Liver (tissue), 9 donors: Measurements from ENCODE around the gene MYMK. TPM values are rescaled to one million over a fixed set of nuclear protein-coding genes. Genes with fewer than 3 reads are reported as not detected.

Source experiments
- DNase-seq: peaks from one replicate; pipeline ENCODE4 v3.0.0-alpha.2; 2017; ENCODE audit warnings: low spot score
- H3K27ac ChIP-seq, 2 donors: one replicate each; pipeline ENCODE4 v1.7.0; 2013; ENCODE audit warnings: inconsistent platforms in 2 of 2, low read length in 2 of 2, control low read depth in 1 of 2, low read depth in 1 of 2, mild to moderate bottlenecking in 1 of 2
- H3K27me3 ChIP-seq, 4 donors: one replicate each; pipeline versions ENCODE4 v1.6.1 to v1.7.0; 2013; ENCODE audit warnings: low read length in 3 of 4, inconsistent platforms in 1 of 4, mild to moderate bottlenecking in 1 of 4, moderate library complexity in 1 of 4; ENCODE audit not compliant: control insufficient read depth in 4 of 4, insufficient read depth in 4 of 4
- H3K36me3 ChIP-seq, 4 donors: one replicate each; pipeline versions ENCODE4 v1.6.1 to v1.7.0; 2013; ENCODE audit warnings: low read length in 3 of 4, mild to moderate bottlenecking in 3 of 4, low read depth in 1 of 4, moderate library complexity in 1 of 4; ENCODE audit not compliant: control insufficient read depth in 4 of 4, insufficient read depth in 3 of 4
- H3K4me1 ChIP-seq, 4 donors: one replicate each; pipeline versions ENCODE4 v1.6.1 to v1.7.0; 2013; ENCODE audit warnings: low read length in 3 of 4, mild to moderate bottlenecking in 3 of 4, moderate library complexity in 1 of 4; ENCODE audit not compliant: control insufficient read depth in 4 of 4, insufficient read depth in 4 of 4
- H3K4me3 ChIP-seq, 3 donors: one replicate each; pipeline versions ENCODE4 v1.6.1 to v1.7.0; 2013; ENCODE audit warnings: low read length in 3 of 3, control low read depth in 1 of 3, low read depth in 1 of 3, mild to moderate bottlenecking in 1 of 3
- H3K9ac ChIP-seq, 2 donors: one replicate each; pipeline ENCODE4 v1.7.0; 2013; ENCODE audit warnings: low read length in 2 of 2, mild to moderate bottlenecking in 2 of 2, moderate library complexity in 2 of 2, control low read depth in 1 of 2, low read depth in 1 of 2
- H3K9me3 ChIP-seq, 4 donors: one replicate each; pipeline versions ENCODE4 v1.6.1 to v1.7.0; 2013; ENCODE audit warnings: low read length in 3 of 4; ENCODE audit not compliant: control insufficient read depth in 4 of 4
- EGR1 ChIP-seq, 2 donors: IDR thresholded peaks; 2 replicates each; pipeline ENCODE4 v1.6.1; 2016 to 2018; ENCODE audit warnings: antibody characterized with exemption in 2 of 2, low read depth in 2 of 2
- FOXA1 ChIP-seq: IDR thresholded peaks from 2 replicates; pipeline ENCODE4 v1.6.1; 2016; ENCODE audit warnings: antibody characterized with exemption
- FOXA2 ChIP-seq: IDR thresholded peaks from 2 replicates; pipeline ENCODE4 v1.6.1; 2016; ENCODE audit warnings: antibody characterized with exemption
- GABPA ChIP-seq, 2 donors: IDR thresholded peaks in 1 of 2; conservative IDR thresholded peaks in 1 of 2; 2 replicates each; pipeline ENCODE4 v1.6.1; 2016; ENCODE audit warnings: antibody characterized with exemption in 2 of 2, mild to moderate bottlenecking in 1 of 2, moderate library complexity in 1 of 2
- HNF4A ChIP-seq, 2 donors: conservative IDR thresholded peaks; 2 replicates each; pipeline ENCODE4 v1.6.1; 2016; ENCODE audit warnings: antibody characterized with exemption in 2 of 2, mild to moderate bottlenecking in 2 of 2
- HNF4G ChIP-seq: IDR thresholded peaks from 2 replicates; pipeline ENCODE4 v1.6.1; 2016; ENCODE audit warnings: antibody characterized with exemption
- JUND ChIP-seq, 2 donors: IDR thresholded peaks; 2 replicates each; pipeline ENCODE4 v1.6.1; 2016; ENCODE audit warnings: antibody characterized with exemption in 2 of 2
- NR2F2 ChIP-seq: IDR thresholded peaks from 2 replicates; pipeline ENCODE4 v1.6.1; 2016; ENCODE audit warnings: antibody characterized with exemption
- RAD21 ChIP-seq, 2 donors: IDR thresholded peaks; 2 replicates each; pipeline ENCODE4 v1.6.1; 2016; ENCODE audit warnings: antibody characterized with exemption in 2 of 2, mild to moderate bottlenecking in 2 of 2
- RXRA ChIP-seq, 2 donors: IDR thresholded peaks; 2 replicates each; pipeline ENCODE4 v1.6.1; 2017 to 2018; ENCODE audit warnings: antibody characterized with exemption in 2 of 2, mild to moderate bottlenecking in 1 of 2
- SP1 ChIP-seq: IDR thresholded peaks from 2 replicates; pipeline ENCODE4 v1.6.1; 2018; ENCODE audit warnings: antibody characterized with exemption, mild to moderate bottlenecking
- TAF1 ChIP-seq: conservative IDR thresholded peaks from 2 replicates; pipeline ENCODE4 v1.6.1; 2016; ENCODE audit warnings: antibody characterized with exemption, mild to moderate bottlenecking
- YY1 ChIP-seq: IDR thresholded peaks from 2 replicates; pipeline ENCODE4 v1.6.1; 2016; ENCODE audit warnings: antibody characterized with exemption, mild to moderate bottlenecking
- WGBS: extraction: QIAGEN DNeasy Blood & Tissue Kit; methylation state at CpG from one replicate; pipeline ENCODE4 v1.1.7; 2013; 5-methylcytosine and 5-hydroxymethylcytosine counted together
- polyA plus RNA-seq, 2 donors: library from polyadenylated mRNA; stranded (reverse) in 1 of 2; unstranded in 1 of 2; fragments of 200-250 nt in 1 of 2; fragments of >200 nt in 1 of 2; fragmentation: Nextera tagmentation in 1 of 2; extraction: Ambion mirVana in 1 of 2; gene quantifications; one replicate each; pipeline versions ENCODE4 v1.2.1 to v1.2.3, GENCODE V29; 2013 to 2015
- total RNA-seq, 2 donors: library from RNA; depleted of rRNA; stranded (reverse); fragments of >200 nt; gene quantifications; one replicate each; pipeline ENCODE4 v1.2.3, GENCODE V29; 2014
- TF ChIP-seq, protein P1 (sequence below): IDR thresholded peaks from 2 replicates; pipeline ENCODE4 v1.6.1; 2016; ENCODE audit warnings: antibody characterized with exemption, mild to moderate bottlenecking
- TF ChIP-seq, protein P2 (sequence below): IDR thresholded peaks from 2 replicates; pipeline ENCODE4 v1.6.1; 2016; ENCODE audit warnings: antibody characterized with exemption
- TF ChIP-seq, protein P3 (sequence below): IDR thresholded peaks from 2 replicates; pipeline ENCODE4 v1.6.1; 2016; ENCODE audit warnings: antibody characterized with exemption
- TF ChIP-seq, protein P4 (sequence below): IDR thresholded peaks from 2 replicates; pipeline ENCODE4 v1.6.1; 2016; ENCODE audit warnings: antibody characterized with exemption
- TF ChIP-seq, protein P5 (sequence below): fragments of 150-350 bp; IDR thresholded peaks from 2 replicates; pipeline ENCODE4 v1.5.1; 2017; ENCODE audit warnings: improper control_type of control experiment, low read depth, low read length; ENCODE audit not compliant: missing input control
- donor health status: healthy.
- donor health status: healthy.
- donor health status: healthy.
- donor health status: healthy.
- donor health status: healthy.

The MYMK gene
- total and polyA plus RNA-seq, 4 donors: not detected

DNA sequence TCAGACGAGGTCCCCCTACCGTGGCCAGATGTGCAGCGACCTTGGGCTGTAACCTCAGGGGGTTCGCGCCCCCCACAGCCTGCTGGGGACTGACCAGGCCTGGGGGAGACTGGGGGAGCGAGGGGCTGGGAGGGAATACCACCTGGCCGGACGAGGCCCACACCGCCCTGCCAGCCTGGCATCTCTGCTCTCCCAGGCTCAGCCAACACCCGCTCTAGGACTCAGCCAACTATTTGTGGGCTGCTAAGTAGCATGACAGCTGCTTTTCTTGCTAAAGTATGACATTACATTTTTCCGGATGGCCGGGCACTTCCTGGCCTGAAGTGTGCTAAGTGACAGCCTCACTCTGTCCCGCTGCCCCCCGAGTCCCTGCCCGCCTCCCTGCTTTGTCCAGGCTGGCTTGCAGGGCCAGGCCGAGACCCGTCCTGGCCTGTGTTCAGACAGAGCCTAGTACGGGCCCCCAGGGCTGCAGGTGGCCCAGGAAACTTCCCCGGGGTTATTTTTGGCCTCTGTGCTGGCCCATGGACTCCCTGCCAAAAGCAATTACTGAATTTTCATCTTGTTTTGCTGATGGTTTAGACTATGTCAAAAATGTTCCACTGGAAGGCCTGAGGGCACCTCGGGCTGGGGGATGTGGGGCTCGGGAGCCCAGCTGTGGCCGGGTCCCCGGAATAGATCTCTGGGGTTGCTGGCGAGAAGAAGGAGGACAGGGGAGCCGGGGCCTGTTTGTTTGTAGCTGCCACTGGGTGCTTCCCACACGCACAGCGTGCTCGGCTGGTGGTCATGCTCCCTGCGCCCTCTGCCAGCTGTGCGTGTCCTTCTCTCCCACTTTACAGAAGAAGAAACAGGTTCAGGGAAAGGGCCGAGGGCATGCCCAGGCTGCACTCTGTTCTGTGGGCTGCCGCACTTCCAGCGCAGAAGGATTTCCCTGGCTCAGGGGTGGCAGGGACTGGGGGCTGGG, 32.4 kb downstream of the MYMK start:
- 81% methylated on average over 33 of the region's 33 CpGs for WGBS
- TF ChIP-seq TAF1 (no peak), RXRA (IDR thresholded peaks at IDR 0.05) (no peak), FOXA1 (no peak), RAD21 (IDR thresholded peaks at IDR 0.05) (no peak), GABPA (IDR thresholded peaks at IDR 0.05 in 1 of 2, conservative IDR thresholded peaks at IDR 0.05 in 1 of 2) (no peak), EGR1 (IDR thresholded peaks at IDR 0.05; ENCODE audit: low read depth in 2 of 2) (no peak), FOXA2 (no peak), JUND (IDR thresholded peaks at IDR 0.05) (no peak), SP1 (no peak), NR2F2 (no peak), HNF4G (no peak), HNF4A (conservative IDR thresholded peaks at IDR 0.05) (no peak), YY1 (no peak)
- TF ChIP-seq, protein P1, sequence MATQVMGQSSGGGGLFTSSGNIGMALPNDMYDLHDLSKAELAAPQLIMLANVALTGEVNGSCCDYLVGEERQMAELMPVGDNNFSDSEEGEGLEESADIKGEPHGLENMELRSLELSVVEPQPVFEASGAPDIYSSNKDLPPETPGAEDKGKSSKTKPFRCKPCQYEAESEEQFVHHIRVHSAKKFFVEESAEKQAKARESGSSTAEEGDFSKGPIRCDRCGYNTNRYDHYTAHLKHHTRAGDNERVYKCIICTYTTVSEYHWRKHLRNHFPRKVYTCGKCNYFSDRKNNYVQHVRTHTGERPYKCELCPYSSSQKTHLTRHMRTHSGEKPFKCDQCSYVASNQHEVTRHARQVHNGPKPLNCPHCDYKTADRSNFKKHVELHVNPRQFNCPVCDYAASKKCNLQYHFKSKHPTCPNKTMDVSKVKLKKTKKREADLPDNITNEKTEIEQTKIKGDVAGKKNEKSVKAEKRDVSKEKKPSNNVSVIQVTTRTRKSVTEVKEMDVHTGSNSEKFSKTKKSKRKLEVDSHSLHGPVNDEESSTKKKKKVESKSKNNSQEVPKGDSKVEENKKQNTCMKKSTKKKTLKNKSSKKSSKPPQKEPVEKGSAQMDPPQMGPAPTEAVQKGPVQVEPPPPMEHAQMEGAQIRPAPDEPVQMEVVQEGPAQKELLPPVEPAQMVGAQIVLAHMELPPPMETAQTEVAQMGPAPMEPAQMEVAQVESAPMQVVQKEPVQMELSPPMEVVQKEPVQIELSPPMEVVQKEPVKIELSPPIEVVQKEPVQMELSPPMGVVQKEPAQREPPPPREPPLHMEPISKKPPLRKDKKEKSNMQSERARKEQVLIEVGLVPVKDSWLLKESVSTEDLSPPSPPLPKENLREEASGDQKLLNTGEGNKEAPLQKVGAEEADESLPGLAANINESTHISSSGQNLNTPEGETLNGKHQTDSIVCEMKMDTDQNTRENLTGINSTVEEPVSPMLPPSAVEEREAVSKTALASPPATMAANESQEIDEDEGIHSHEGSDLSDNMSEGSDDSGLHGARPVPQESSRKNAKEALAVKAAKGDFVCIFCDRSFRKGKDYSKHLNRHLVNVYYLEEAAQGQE: no peak
- TF ChIP-seq, protein P2, sequence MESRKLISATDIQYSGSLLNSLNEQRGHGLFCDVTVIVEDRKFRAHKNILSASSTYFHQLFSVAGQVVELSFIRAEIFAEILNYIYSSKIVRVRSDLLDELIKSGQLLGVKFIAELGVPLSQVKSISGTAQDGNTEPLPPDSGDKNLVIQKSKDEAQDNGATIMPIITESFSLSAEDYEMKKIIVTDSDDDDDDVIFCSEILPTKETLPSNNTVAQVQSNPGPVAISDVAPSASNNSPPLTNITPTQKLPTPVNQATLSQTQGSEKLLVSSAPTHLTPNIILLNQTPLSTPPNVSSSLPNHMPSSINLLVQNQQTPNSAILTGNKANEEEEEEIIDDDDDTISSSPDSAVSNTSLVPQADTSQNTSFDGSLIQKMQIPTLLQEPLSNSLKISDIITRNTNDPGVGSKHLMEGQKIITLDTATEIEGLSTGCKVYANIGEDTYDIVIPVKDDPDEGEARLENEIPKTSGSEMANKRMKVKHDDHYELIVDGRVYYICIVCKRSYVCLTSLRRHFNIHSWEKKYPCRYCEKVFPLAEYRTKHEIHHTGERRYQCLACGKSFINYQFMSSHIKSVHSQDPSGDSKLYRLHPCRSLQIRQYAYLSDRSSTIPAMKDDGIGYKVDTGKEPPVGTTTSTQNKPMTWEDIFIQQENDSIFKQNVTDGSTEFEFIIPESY: no peak
- TF ChIP-seq, protein P3, sequence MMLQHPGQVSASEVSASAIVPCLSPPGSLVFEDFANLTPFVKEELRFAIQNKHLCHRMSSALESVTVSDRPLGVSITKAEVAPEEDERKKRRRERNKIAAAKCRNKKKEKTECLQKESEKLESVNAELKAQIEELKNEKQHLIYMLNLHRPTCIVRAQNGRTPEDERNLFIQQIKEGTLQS: no peak
- TF ChIP-seq, protein P4, sequence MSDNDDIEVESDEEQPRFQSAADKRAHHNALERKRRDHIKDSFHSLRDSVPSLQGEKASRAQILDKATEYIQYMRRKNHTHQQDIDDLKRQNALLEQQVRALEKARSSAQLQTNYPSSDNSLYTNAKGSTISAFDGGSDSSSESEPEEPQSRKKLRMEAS: no peak
- Histone ChIP-seq H3K9ac (no peak overlapping the region), H3K27ac (peak overlapping the region in 1 of 2 donors; percentile 29), H3K4me3 (no peak overlapping the region), H3K9me3 (no peaks in the 10 kb centered on the region), H3K36me3 (no peaks in the 10 kb centered on the region), H3K4me1 (peaks cover 0 to under 1% (median 0%) of the 10 kb centered on the region in 4 donors), H3K27me3 (no peaks in the 10 kb centered on the region)
- no peak for DNase-seq

DNA sequence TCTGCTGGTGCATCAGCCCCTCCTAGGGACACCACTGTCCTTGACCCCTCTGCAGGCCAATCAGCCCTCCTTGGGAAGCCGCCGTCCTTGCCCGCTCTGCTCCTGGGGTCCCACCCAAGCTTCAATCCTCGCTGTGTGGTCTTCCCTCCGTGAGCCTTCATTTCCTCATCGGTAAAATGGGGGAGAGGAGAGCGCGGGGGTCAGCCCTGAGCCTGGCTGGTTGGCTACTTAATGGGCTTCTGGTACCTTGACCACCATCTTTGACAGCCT, 33.2 kb downstream of the MYMK start:
- Histone ChIP-seq H3K4me1 (no peaks in the 10 kb centered on the region), H3K9ac (no peak overlapping the region), H3K27me3 (no peaks in the 10 kb centered on the region), H3K9me3 (no peaks in the 10 kb centered on the region), H3K36me3 (no peaks in the 10 kb centered on the region), H3K27ac (no peak overlapping the region), H3K4me3 (no peak overlapping the region)
- 88% methylated on average over 8 of the region's 8 CpGs for WGBS
- DNase-seq: no peak
- TF ChIP-seq, protein P3: no peak
- TF ChIP-seq HNF4A (conservative IDR thresholded peaks at IDR 0.05) (no peak), YY1 (no peak), FOXA2 (no peak), EGR1 (IDR thresholded peaks at IDR 0.05; ENCODE audit: low read depth in 2 of 2) (no peak), HNF4G (no peak), RAD21 (IDR thresholded peaks at IDR 0.05) (no peak), GABPA (IDR thresholded peaks at IDR 0.05 in 1 of 2, conservative IDR thresholded peaks at IDR 0.05 in 1 of 2) (no peak), FOXA1 (no peak), TAF1 (no peak), JUND (IDR thresholded peaks at IDR 0.05) (no peak)
- TF ChIP-seq, protein P5, sequence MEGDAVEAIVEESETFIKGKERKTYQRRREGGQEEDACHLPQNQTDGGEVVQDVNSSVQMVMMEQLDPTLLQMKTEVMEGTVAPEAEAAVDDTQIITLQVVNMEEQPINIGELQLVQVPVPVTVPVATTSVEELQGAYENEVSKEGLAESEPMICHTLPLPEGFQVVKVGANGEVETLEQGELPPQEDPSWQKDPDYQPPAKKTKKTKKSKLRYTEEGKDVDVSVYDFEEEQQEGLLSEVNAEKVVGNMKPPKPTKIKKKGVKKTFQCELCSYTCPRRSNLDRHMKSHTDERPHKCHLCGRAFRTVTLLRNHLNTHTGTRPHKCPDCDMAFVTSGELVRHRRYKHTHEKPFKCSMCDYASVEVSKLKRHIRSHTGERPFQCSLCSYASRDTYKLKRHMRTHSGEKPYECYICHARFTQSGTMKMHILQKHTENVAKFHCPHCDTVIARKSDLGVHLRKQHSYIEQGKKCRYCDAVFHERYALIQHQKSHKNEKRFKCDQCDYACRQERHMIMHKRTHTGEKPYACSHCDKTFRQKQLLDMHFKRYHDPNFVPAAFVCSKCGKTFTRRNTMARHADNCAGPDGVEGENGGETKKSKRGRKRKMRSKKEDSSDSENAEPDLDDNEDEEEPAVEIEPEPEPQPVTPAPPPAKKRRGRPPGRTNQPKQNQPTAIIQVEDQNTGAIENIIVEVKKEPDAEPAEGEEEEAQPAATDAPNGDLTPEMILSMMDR: no peak
- TF ChIP-seq, protein P1: no peak
- TF ChIP-seq, protein P4: no peak
